ENCODE results near the gene UNC93B1.

DNA sequence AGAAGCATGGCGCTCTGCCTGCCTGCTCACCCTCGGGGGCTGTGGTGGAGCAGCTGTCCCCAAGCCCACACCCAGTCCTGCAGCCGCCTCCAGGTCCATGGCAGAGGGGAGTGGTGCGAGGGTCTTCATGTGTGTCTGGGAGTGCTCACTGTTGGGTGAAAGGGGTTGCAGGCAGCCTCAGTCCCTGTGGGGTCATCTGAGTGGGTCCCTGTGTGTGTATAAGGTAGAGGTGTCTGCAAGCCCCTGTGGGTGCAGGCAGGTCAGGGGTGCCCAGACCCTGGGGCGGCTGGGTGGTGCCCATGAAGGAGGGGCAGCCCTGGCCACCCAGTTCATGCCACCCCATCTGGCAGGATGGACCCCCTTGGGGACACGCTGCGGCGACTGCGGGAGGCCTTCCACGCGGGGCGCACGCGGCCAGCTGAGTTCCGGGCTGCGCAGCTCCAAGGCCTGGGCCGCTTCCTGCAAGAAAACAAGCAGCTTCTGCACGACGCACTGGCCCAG lies 11.1 kb upstream of the UNC93B1 start:
- TF ChIP-seq, protein P1, sequence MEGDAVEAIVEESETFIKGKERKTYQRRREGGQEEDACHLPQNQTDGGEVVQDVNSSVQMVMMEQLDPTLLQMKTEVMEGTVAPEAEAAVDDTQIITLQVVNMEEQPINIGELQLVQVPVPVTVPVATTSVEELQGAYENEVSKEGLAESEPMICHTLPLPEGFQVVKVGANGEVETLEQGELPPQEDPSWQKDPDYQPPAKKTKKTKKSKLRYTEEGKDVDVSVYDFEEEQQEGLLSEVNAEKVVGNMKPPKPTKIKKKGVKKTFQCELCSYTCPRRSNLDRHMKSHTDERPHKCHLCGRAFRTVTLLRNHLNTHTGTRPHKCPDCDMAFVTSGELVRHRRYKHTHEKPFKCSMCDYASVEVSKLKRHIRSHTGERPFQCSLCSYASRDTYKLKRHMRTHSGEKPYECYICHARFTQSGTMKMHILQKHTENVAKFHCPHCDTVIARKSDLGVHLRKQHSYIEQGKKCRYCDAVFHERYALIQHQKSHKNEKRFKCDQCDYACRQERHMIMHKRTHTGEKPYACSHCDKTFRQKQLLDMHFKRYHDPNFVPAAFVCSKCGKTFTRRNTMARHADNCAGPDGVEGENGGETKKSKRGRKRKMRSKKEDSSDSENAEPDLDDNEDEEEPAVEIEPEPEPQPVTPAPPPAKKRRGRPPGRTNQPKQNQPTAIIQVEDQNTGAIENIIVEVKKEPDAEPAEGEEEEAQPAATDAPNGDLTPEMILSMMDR (IDR thresholded peaks at IDR 0.05), result no peak
- no peak for TF ChIP-seq POLR2A (IDR thresholded peaks at IDR 0.05)
- no peak for TF ChIP-seq EP300 (IDR thresholded peaks at IDR 0.05)
- TF ChIP-seq POLR2AphosphoS5 (IDR thresholded peaks at IDR 0.05), result no peak

Data from upper lobe of left lung (tissue), 4 donors.